ENCODE measurements around the gene DMD. TPM values are rescaled to one million over a fixed set of nuclear protein-coding genes. Genes with fewer than 3 reads are reported as not detected.

Gene DMD
- total and polyA plus RNA-seq, 2 of the 13 experiments (the other 11 are each of a cell fraction or from before 2014, with no cell fraction given), result 17.6 to 25.9 TPM

- WGBS (ENCODE audit: low lambda C conversion rate), result no CpG with 5 or more reads among the region's 1 CpG
- H3K9me3 ChIP-seq (ENCODE audit: low read length), result no peaks in the 10 kb centered on the region
- TF ChIP-seq ZHX2 (IDR thresholded peaks at IDR 0.05; ENCODE audit: low read depth), result no peak
- TF ChIP-seq ZHX2 (CRISPR knock-in tag; IDR thresholded peaks at IDR 0.05; ENCODE audit: borderline replicate concordance), result no peak
- no peak for TF ChIP-seq KDM3A (CRISPR knock-in tag; IDR thresholded peaks at IDR 0.05; ENCODE audit: low read depth)
- TF ChIP-seq TFE3 (CRISPR knock-in tag; IDR thresholded peaks at IDR 0.05), result no peak
- ChIA-PET CTCF (ENCODE audit: low intra/inter-chr PET ratio, low total read pairs) (no interaction called here), POLR2A (no interaction called here)
- H3K4me3 ChIP-seq (replicated peaks in 1 of 3; ENCODE audit: insufficient read depth in 1 of 3, low read depth in 2 of 3, low read length in 3 of 3), result no peak overlapping the region
- H4K20me1 ChIP-seq (ENCODE audit: insufficient read depth, low read length), result no peaks in the 10 kb centered on the region
- H3K27ac ChIP-seq (ENCODE audit: extremely low read length, insufficient read depth, low read length), result no peak overlapping the region
- intact Hi-C loops (cut with micrococcal nuclease; ENCODE audit: unreplicated experiment), result no loop called here
- H3K4me2 ChIP-seq (ENCODE audit: low read depth, low read length), result no peak overlapping the region
- no peaks in the 10 kb centered on the region for H3K36me3 ChIP-seq (replicated peaks in 1 of 2; ENCODE audit: control insufficient read depth in 1 of 2, insufficient read depth in 2 of 2, low read length in 2 of 2)
- BruUV-seq (replicated peaks), result no TSS peak
- no peaks in the 10 kb centered on the region for H3K27me3 ChIP-seq (ENCODE audit: control insufficient read depth in 1 of 2, insufficient read depth in 2 of 2, low read length in 2 of 2)
- FAIRE-seq (no peak), DNase-seq (ENCODE audit: low spot score) (no peak), ATAC-seq (no peak)
- H2AFZ ChIP-seq (ENCODE audit: low read length), result no peak overlapping the region
- in situ Hi-C loops (cut with HindIII; ENCODE audit: extremely low pct_ligation_motif_present, low pct_unique_long_range_greater_than_20kb), result no loop called here
- H3K4me1 ChIP-seq (ENCODE audit: insufficient read depth, low read length), result no peaks in the 10 kb centered on the region
- H3K79me2 ChIP-seq (ENCODE audit: insufficient read depth, low read length), result no peaks in the 10 kb centered on the region
- H3K9ac ChIP-seq (ENCODE audit: insufficient read depth, low read depth, low read length), result no peak overlapping the region
Measured at GRCh38 chrX:33194876-33195433, 16.4 kb downstream of the DMD start.

All from HepG2 (cell line).